GM04503 (cell line): ENCODE results near the gene TYSND1.
"Not testable (repeated sequence)": the region's sequence is repeated elsewhere in the genome, so short reads cannot be mapped to it uniquely, and the experiment has no call there.

Experiments used
- DNase-seq: peaks from one replicate; pipeline ENCODE4 v3.0.0-alpha.2; 2012; ENCODE audit warnings: low read depth

TYSND1 gene

DNA sequence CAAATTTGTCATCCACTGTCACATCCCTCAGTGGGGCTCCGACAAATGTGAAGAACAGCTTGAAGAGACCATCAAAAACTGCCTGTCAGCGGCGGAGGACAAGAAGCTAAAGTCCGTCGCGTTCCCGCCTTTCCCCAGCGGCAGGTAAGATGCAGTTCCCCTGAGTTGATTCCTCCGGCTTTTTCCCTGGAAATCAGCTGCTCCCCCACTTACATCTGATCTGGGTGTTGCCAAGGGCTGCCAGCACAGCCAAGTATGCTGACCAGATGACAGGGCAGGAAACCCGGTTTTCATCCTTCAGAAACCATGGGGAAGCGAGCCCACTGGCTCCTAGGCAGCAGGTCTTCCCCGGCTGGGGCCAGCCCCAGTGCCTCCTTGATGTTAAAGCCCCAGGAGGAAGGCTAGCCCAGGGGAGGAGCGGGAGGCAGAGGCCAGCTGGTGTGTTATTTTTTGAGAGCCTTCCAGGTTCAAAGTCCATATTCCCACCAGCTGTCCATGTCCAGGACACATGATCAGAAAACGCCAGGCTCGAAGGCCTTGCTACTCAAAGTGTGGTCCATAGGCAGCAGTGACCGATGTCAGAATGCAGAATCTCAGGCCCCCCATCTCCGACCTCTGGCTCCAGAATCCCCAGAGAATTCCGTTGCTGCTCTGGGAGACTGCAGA lies 37.3 kb downstream of the TYSND1 start:
- DNase-seq = no peak

DNA sequence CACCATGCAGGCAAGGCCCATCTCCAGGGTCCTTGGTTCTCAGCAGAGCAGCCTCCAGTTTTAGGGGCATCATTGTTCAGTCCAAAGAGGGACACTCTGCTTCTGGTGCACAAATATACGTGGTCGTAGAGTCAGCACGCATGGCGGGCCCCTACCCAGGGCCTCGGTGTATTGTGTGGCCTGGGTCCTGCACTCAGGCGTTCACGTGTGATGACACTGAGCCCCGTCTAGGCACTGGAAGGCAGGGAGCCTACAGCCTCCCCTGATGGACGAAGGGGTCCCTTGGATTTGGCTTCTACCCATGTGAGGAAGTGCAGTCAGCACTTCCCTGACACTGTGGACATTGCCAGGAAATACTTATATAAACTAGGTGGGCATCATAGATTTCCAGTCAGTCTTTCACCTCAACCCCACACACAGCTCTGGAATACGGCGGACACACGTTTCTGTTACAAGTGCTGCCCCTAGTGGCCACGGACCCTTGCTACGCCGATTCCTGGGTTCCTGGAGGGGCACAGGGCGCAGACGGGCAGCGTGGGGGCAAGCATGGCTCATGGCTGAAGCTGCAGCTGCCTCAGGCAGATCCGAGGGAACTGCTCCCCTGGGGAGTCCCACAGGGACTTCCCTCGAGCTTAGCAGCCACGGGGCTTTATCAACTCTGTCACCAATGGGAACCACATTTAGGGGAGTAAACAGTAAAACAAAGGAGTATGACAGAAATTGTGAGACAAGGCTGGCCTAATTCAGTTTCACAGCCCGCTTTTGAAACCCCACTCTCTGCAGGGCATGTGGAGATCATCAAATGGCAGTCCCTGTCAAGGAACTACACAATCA lies 39.3 kb downstream of the TYSND1 start:
- no peak for DNase-seq

DNA sequence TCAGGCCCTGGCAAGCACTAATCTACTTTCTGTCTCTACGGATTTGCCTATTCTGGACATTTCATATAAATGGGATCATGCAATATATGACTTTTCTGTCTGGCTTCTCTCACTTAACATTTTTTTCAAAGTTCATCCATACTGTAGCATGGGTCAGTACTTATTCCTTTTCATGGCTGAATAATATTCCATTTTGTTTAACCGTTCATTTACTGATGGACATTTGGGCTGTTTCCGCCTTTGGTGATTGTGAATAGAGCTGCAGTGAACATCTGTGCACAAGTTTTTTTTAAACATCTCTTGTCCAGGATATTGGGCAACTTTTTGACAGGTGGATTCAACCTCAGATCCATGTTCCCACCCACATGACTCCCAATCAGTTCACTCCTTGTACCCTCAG lies 44.8 kb downstream of the TYSND1 start:
- no peak for DNase-seq

DNA sequence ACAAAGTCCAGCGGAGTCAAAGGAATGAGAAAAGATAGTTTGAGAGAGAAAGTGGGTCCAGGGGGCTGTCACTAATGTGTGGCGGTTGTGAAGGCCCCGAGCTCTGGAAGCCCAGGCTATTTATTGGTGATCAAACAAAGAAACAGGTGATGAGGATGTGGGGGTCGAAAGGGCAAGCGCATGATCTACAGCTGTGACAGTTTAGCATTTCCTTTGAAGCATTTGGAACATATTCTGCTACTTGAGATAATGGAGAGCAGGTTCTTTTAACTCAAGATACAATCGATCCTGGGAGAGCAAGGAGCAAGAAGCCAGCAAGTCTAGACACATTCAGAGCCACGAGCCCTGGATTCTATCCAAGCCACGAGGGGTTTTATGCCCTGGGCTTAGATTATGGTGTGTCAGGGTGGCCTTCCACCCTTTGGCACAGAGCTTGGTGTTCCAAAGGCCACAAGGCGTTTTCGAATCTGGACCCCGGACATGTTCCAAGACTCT lies 45.4 kb downstream of the TYSND1 start:
- not testable (repeated sequence) for DNase-seq

DNA sequence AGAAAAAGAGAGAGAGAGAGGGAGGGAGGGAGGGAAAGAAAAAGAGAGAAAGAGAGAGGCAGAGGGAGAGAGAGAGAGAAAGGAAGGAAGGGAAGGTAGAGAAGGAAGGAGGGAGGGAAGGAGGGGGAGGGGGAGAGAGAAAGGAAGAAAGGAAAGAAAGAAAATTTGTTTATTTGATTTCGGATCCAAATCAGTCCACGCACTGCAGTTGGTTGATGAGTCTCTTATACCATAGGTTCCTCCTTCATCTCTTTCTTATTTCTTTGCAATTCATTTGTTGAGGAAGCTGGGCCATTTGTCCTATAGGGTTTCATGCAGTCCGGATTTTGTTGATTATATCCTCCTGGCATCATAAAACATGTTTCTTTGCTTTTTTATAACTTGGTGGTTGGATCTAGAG lies 48.2 kb downstream of the TYSND1 start:
- DNase-seq = no peak

DNA sequence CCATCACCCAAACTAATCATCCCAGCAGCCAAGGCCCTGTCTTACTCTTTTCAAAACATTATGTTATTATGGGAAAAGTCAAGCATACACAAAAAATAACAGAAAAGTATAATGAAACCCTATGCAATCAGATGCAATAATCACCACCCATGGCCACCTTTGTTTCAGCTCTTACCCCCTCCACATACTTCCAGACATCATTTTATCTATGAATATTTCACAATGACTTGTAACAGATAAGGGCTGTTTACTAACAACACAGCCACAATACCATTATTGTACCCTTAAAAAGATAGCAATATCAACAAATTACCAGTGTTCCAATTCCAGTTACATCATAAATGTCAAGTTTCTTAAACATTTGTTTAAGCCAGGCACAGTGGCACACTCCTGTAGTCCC lies 49.0 kb downstream of the TYSND1 start:
- no peak for DNase-seq

DNA sequence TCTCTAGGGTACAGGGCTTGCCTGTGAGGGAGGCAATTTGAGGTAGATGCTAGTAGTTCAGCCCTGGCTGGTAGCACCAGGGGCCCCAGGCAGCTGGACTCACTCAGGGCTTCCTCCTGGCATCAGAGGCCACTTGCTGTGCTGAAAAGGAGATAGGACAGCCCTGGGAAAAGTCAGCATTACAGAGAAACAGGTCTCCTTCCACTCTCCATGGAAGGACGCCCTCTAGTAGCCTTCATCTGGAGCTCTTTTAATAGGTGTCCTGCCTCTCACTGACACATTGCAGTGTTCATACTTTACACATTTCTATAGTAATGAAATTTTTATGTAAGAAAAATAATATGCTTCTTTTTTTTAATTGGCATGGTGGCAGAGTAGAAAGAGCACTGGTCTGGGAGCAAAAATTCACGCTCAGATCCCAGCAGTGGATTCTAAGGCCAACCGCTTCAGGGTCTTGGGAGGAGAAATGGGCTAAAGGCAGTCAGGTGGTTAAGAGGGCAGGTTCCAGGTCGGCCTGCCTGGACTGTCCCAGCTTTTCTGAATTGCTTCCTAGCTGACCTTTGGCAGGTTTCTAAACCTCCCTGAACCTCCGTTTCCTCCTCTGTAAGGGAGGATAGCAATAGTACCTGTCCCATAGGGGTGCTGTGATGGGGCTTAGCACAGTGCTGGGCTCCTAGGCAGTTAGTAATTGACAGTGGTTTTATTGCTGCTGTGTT lies 49.6 kb downstream of the TYSND1 start:
- DNase-seq = no peak

DNA sequence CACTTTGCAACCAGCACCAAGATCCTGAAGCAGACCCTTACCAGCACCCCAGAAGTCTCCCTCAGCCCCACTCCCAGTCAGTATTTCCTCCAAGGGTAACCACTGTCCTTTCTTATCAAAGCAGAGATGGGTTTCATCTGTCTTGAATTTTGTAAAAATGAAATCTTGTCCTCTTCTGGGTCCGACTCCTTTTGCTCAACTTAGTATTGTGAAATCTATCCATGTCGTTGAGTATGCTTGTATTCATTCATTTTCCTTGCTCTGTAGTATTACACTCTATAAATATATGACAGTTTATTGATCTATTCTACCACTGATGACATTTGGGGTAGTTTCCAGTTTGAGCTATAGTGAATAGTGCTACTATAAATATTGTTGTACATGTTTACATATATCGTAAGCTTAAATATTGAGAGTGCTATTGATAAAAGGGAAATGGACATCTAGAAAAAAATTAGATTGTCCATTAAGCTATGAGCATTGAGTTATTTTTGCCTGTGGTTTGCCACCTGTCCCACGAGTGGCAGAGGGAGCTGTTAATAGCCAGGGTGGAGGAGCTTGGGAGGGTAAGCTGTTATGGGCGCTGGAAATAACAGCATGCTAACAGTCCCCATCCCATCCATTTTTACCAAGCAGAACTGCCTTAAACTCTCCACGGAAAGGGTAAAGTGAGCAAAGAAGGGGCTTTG lies 50.3 kb downstream of the TYSND1 start:
- no peak for DNase-seq

DNA sequence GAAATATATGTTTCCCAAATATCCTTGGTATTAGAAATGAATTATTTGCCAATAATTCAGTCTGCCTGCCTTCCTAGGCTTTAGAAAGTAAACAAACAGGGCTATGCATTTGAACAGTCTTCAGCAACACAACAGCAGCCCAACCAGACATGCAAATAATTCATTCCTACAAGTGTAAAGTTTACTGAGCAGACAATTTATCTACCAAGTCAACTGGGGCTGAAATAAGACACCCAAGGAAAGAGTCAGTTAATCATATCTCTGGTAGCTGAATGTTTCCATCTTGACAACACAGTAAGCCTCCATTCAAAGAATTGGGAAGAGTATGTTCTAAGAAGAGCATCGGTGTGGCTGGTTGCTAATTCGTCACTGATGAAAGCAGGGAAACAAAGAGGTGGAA lies 52.2 kb downstream of the TYSND1 start:
- no peak for DNase-seq

DNA sequence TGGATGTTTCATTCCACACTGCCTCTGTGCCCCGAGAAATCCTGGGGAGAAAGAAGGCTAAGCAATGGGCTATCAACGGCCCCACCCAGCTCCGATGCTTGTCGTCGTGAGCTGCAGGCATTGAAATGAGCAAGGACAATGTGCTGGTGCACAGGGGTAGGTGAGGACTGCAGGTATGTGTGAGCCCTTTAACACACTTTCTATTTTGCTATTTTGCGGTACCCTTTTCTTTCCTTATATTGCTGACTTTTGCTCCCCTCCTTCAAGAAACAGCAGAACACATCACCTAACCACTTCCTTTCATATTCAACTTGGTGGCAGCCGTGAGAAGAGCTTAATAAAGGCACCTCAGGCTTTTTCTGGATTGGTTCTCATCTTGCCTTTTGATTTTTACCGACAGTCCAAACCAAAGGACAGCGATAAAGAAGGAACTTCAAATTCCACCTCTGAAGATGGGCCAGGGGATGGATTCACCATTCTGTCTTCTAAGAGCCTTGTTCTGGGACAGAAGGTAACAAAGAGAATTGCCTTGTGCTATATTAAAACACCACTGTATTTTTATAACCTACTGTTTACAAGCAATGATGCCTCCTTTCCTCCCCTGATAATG lies 53.1 kb downstream of the TYSND1 start:
- no peak for DNase-seq

DNA sequence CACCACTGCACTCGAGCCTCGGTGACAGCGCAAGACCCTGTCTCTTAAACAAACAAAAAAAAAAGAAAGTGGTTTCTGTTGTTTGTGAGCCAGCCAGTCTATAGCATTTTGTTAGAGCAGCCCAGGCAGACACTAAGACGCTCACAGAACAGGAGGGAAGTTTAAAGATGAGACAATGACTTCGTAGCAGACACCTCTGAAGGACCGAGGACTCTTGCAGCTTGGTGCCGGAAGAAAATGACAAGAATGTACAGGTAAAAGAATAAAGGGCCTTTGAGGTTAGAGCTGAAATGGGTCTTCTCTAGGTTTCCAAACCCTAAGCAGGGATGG lies 54.1 kb downstream of the TYSND1 start:
- DNase-seq = no peak

DNA sequence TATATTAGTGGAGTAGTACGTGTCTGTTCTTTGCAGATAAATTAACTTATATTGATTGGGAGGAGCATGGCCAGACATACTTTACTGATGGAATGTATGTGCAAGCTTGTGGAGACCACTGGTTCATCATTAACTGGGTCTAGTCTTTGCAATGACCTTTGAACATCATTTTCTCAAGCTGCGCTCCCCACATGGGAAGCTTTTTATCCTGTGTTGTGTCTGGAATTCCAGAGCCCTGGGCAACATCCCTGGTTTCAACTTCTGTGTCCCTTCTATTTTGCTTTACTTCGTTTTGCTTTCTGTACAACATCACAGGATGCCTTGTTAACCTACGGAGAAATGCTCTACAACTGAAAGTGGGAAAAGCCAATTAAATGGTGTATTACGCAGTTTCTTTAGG lies 55.5 kb downstream of the TYSND1 start:
- DNase-seq = no peak

DNA sequence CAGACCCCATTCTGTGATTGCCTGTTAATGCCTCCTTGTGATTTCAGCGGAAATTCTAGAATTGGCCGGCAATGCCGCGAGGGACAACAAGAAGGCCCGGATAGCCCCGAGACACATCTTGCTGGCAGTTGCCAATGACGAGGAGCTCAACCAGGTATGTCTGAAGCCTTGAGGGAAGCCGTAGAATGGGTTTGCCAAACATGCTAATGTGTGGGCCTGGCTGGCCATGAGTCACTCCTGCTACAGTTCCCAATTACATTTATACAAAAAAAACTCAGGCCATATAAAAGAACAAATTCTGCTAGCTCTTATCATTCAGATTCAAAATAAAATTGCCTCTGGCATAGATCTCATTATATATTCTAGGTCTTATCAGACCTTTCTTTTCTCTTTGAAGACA lies 56.5 kb downstream of the TYSND1 start:
- no peak for DNase-seq

DNA sequence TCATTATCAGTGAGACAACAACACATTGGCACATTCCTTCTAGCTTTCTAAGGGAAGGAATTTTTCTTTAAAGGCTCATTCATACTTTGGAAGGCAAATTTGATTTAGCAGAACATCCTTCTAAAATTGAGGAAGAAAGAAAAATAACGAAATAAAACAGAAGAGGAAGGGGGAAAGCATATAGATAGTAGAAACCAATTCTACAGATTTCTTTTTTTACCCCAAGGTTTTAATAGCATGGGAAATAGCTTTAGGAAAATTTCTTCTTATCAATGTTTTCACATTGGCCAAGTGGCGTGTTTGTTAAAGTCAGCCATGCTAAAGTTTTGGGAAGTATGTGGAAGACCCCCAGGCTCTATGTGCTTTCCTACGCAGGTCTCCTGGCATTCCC lies 58.2 kb downstream of the TYSND1 start:
- no peak for DNase-seq
